Heart left ventricle (tissue), 13 donors: Measurements from ENCODE around the gene RNF133.

ENCODE experiments used
- CTCF ChIP-seq, 12 donors: fragments of 200-600 bp; sonication (generic) in 4 of 12; IDR thresholded peaks; one replicate each; pipeline versions ENCODE4 v1.5.0 to v1.8.0; 2018 to 2022; ENCODE audit warnings: antibody characterized with exemption in 12 of 12, mild to moderate bottlenecking in 5 of 12
- POLR2A ChIP-seq, 2 donors: fragments of 450-650 bp; IDR thresholded peaks; one replicate each; pipeline ENCODE4 v1.6.1; 2017; ENCODE audit warnings: antibody characterized with exemption in 2 of 2, mild to moderate bottlenecking in 2 of 2, moderate library complexity in 2 of 2
- donor health status: ischemic (EF 13 %, LVEDD 7.1; RV severe dilation, severe dysfunction).
- donor health status: DM: no; HTN: yes; CAD: no.
- donor health status: DM: no; HTN: no; CAD: no.
- donor health status: ischemic (EF 25% LVEDD 6.9; RV normal size, moderate dysfunction).
- donor health status: ischemic (EF 25% LVEDD 5.7; RV mildly dilated, moderate dysfunction).
- donor health status: ischemic (EF 35%, LVEDD 5.7; RV mildly dilated, moderate dysfunction).
- donor health status: nonischemic (EF 11% LVEDD 7.7; RV severe dilation, severe dysfunction).
- donor health status: DM: yes; HTN: yes; CAD: no.
- donor health status: PGD.
- donor health status: ischemic (EF 29% LVEDD 5.4; RV normal size, mild dysfunction).
- donor health status: nonischemic (EF 23%, LVEDD 6.1; RV moderate dilation, normal function).

- TF ChIP-seq CTCF (IDR thresholded peaks at IDR 0.05) = no peak
- TF ChIP-seq POLR2A (IDR thresholded peaks at IDR 0.05) = no peak
Observed at GRCh38 chr7:122702872-122703510, 4.1 kb upstream of the RNF133 start, which contains the start of gene RNF148.
